Activated B cell treated with CpG ODN at 0.5 μM for 24 hours (primary cell): ENCODE measurements around the gene IL23R. TPM values are rescaled to one million over a fixed set of nuclear protein-coding genes. Genes with fewer than 3 reads are reported as not detected.
"Not testable (repeated sequence)": the region's sequence is repeated elsewhere in the genome, so short reads cannot be mapped to it uniquely, and the experiment has no call there.

Source experiments
- ATAC-seq: fragments of 200-7000 bp; cut with Tn5 transposase; one replicate; pipeline ENCODE4 v1.10.0; 2021; ENCODE audit warnings: low read depth, mild to moderate bottlenecking, moderate library complexity
- CTCF ChIA-PET: fragments of 350-600 bp; sonication (Branson Sonifier 250); formaldehyde crosslinking; loops from one replicate; lab custom pipeline; 2021; ENCODE audit warnings: antibody characterized with exemption; lab: Charles Lee
- POLR2A ChIA-PET: fragments of 350-600 bp; sonication (Branson Sonifier 250); formaldehyde crosslinking; loops from one replicate; lab custom pipeline; 2021; ENCODE audit warnings: antibody characterized with exemption; lab: Charles Lee
- DNase-seq: peaks from one replicate; pipeline ENCODE4 v3.0.0; 2022
- H3K27ac Mint-ChIP-seq: one replicate; pipeline ENCODE4 v1.8.0; 2020; ENCODE audit warnings: mixed read lengths
- H3K27me3 Mint-ChIP-seq: one replicate; pipeline ENCODE4 v1.8.0; 2021; ENCODE audit warnings: mixed read lengths
- H3K36me3 Mint-ChIP-seq: one replicate; pipeline ENCODE4 v1.8.0; 2021; ENCODE audit warnings: low read depth, mixed read lengths
- H3K4me1 Mint-ChIP-seq: one replicate; pipeline ENCODE4 v1.8.0; 2021; ENCODE audit warnings: mixed read lengths
- H3K4me3 Mint-ChIP-seq: one replicate; pipeline ENCODE4 v1.8.0; 2020; ENCODE audit warnings: mild to moderate bottlenecking, mixed read lengths
- H3K9me3 Mint-ChIP-seq: one replicate; pipeline ENCODE4 v1.8.0; 2020; ENCODE audit warnings: mixed read lengths
- intact Hi-C: fragments of 100-400 bp; cut with micrococcal nuclease; formaldehyde crosslinking; loops from one replicate; pipeline ENCODE4 v1.15.1; 2024
- total RNA-seq: library from RNA; stranded (reverse); gene quantifications from 2 replicates; pipeline ENCODE4 v1.2.3, GENCODE V29; 2022
- TF ChIP-seq, protein P1 (sequence below): fragments of 200-600 bp; IDR thresholded peaks from one replicate; pipeline ENCODE4 v1.8.0; 2022; ENCODE audit warnings: antibody characterized with exemption, mild to moderate bottlenecking

Gene IL23R
- total RNA-seq, 1 donor from 2014 or later: not detected

- no peaks in the 10 kb centered on the region for H3K27me3 Mint-ChIP-seq
- intact Hi-C loops: no loop called here
- no peak for ATAC-seq
- no peak overlapping the region for H3K4me3 Mint-ChIP-seq
- ChIA-PET POLR2A (no interaction called here), CTCF (interaction anchor here (0.8 kb wide), 1 partner anchor 137 kb away, joined by 3 read pairs; no protein-coding TSS in a partner anchor)
- TF ChIP-seq, protein P1, sequence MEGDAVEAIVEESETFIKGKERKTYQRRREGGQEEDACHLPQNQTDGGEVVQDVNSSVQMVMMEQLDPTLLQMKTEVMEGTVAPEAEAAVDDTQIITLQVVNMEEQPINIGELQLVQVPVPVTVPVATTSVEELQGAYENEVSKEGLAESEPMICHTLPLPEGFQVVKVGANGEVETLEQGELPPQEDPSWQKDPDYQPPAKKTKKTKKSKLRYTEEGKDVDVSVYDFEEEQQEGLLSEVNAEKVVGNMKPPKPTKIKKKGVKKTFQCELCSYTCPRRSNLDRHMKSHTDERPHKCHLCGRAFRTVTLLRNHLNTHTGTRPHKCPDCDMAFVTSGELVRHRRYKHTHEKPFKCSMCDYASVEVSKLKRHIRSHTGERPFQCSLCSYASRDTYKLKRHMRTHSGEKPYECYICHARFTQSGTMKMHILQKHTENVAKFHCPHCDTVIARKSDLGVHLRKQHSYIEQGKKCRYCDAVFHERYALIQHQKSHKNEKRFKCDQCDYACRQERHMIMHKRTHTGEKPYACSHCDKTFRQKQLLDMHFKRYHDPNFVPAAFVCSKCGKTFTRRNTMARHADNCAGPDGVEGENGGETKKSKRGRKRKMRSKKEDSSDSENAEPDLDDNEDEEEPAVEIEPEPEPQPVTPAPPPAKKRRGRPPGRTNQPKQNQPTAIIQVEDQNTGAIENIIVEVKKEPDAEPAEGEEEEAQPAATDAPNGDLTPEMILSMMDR: no peak
- DNase-seq: no peak
- H3K27ac Mint-ChIP-seq: no peak overlapping the region
- H3K36me3 Mint-ChIP-seq: no peaks in the 10 kb centered on the region
- no peaks in the 10 kb centered on the region for H3K9me3 Mint-ChIP-seq
- H3K4me1 Mint-ChIP-seq: peaks cover 2% of the 10 kb centered on the region
Observed at GRCh38 chr1:67142931-67143330, 23.3 kb upstream of the IL23R start.

DNA sequence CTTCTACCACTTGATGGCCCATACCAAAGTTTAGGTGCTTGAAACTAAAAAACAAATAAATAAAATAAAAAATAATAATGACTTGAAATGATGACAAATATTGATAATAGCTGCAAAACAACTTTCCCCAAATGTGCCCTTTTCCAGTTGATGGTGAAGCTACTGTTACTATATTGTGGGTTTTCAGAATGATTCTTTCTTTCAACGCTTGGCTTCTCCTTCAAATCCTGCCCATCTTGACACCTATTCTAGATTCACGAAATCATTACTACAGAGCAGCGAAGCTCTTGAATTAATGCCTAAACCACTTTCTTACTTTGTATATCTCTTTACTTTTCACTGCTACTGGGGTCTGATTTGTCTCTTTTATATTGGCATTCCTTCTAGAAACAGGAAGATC is 22.3 kb upstream of the IL23R start:
- Mint-ChIP-seq H3K9me3 (no peaks in the 10 kb centered on the region), H3K4me1 (peaks cover 4% of the 10 kb centered on the region)

DNA sequence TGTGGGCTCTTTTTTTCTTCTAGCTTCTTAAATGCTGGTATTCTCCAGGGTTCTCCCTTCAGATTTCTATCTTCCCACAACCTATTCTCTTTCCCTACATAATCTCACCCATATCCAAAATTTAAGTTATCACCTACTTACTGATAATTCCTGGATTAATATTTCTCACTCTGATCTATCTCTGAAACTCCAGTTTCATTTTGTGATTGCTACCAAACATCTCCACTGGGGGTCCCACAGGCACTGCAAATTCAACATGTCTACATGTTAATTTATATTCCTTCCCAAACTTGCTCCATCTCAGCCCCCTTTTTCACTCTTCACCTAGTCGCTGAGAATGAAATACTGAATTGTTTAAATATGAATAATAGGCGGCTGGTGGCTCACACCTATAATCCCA is 21.6 kb upstream of the IL23R start:
- Mint-ChIP-seq H3K4me3 (no peak overlapping the region), H3K9me3 (no peaks in the 10 kb centered on the region), H3K27me3 (no peaks in the 10 kb centered on the region), H3K27ac (no peak overlapping the region), H3K4me1 (peaks cover 9% of the 10 kb centered on the region), H3K36me3 (no peaks in the 10 kb centered on the region)
- intact Hi-C loops: loop anchor here (5.0 kb wide), 2 partner anchors 68 to 358 kb away; no protein-coding TSS in a partner anchor
- DNase-seq (no peak), ATAC-seq (no peak)
- TF ChIP-seq, protein P1: no peak
- CTCF ChIA-PET: interaction anchor here (1.2 to 3.4 kb wide), 3 partner anchors 20 to 149 kb away, joined by 3 to 16 read pairs (median 3); no protein-coding TSS in a partner anchor
- POLR2A ChIA-PET: no interaction called here

More for the DNA sequence above, 22.3 kb upstream of the IL23R start:
- ChIA-PET CTCF (interaction anchor here (1.0 to 3.4 kb wide), 3 partner anchors 68 to 148 kb away, joined by 3 to 16 read pairs (median 3); no protein-coding TSS in a partner anchor), POLR2A (no interaction called here)
- no peak overlapping the region for H3K27ac Mint-ChIP-seq
- no peaks in the 10 kb centered on the region for H3K27me3 Mint-ChIP-seq
- ATAC-seq: no peak
- no peaks in the 10 kb centered on the region for H3K36me3 Mint-ChIP-seq
- TF ChIP-seq, protein P1: no peak
- intact Hi-C loops: no loop called here
- DNase-seq: no peak
- H3K4me3 Mint-ChIP-seq: no peak overlapping the region

- no peaks in the 10 kb centered on the region for H3K9me3 Mint-ChIP-seq
- peaks cover 9% of the 10 kb centered on the region for H3K4me1 Mint-ChIP-seq
- ATAC-seq (no peak), DNase-seq (no peak)
- no peak overlapping the region for H3K4me3 Mint-ChIP-seq
- H3K27me3 Mint-ChIP-seq: no peaks in the 10 kb centered on the region
- ChIA-PET CTCF (interaction anchor here (1.1 to 3.4 kb wide), 2 partner anchors 150 to 381 kb away, joined by 4 to 16 read pairs; no protein-coding TSS in a partner anchor), POLR2A (no interaction called here)
- H3K27ac Mint-ChIP-seq: no peak overlapping the region
- intact Hi-C loops: loop anchor here (5.0 kb wide), 2 partner anchors 66 to 356 kb away; no protein-coding TSS in a partner anchor
- H3K36me3 Mint-ChIP-seq: no peaks in the 10 kb centered on the region
- TF ChIP-seq, protein P1: no peak
Observed at GRCh38 chr1:67146101-67146500, 20.2 kb upstream of the IL23R start.

GRCh38 chr1:67146539-67146938 is 19.7 kb upstream of the IL23R start:
- TF ChIP-seq, protein P1: no peak
- ChIA-PET CTCF (interaction anchor here (3.4 kb wide), 1 partner anchor 151 kb away, joined by 16 read pairs; no protein-coding TSS in a partner anchor), POLR2A (no interaction called here)
- Mint-ChIP-seq H3K4me1 (peaks cover 9% of the 10 kb centered on the region), H3K27me3 (no peaks in the 10 kb centered on the region), H3K27ac (no peak overlapping the region), H3K36me3 (no peaks in the 10 kb centered on the region), H3K4me3 (no peak overlapping the region), H3K9me3 (no peaks in the 10 kb centered on the region)
- DNase-seq: no peak
- no peak for ATAC-seq
- intact Hi-C loops: loop anchor here (5.0 kb wide), 2 partner anchors 66 to 356 kb away; no protein-coding TSS in a partner anchor

- not testable (repeated sequence) for ATAC-seq, DNase-seq, H3K9me3 Mint-ChIP-seq, H3K4me3 Mint-ChIP-seq, H3K36me3 Mint-ChIP-seq, H3K27ac Mint-ChIP-seq, H3K27me3 Mint-ChIP-seq, H3K4me1 Mint-ChIP-seq
- POLR2A ChIA-PET: interaction anchor here (1.4 kb wide), 1 partner anchor 383 kb away, joined by 3 read pairs; no protein-coding TSS in a partner anchor
- CTCF ChIA-PET: interaction anchor here (1.4 to 3.8 kb wide), 11 partner anchors 29 to 390 kb away, joined by 3 to 170 read pairs (median 16); partner anchors contain the start of gene SLC35D1
- intact Hi-C loops: loop anchor here (2.0 to 5.0 kb wide), 3 partner anchors 64 to 354 kb away; partner anchors contain the start of genes DNAI4 and MIER1
Observed at GRCh38 chr1:67147973-67148372, 18.3 kb upstream of the IL23R start.
